Activated T-cell treated with anti-CD3 and anti-CD28 coated beads, Interleukin-2, amount 50 U/mL, for 24 hours (primary cell): Measurements from ENCODE around the gene CRAT.

Source experiments
- DNase-seq: peaks from one replicate; pipeline ENCODE4 v3.0.0-alpha.2; 2020
- H3K27ac Mint-ChIP-seq: 2 replicates; pipeline ENCODE4 v1.8.0; 2020; ENCODE audit warnings: mild to moderate bottlenecking, mixed read lengths
- H3K27me3 Mint-ChIP-seq: 2 replicates; pipeline ENCODE4 v1.8.0; 2020; ENCODE audit warnings: mixed read lengths
- H3K36me3 Mint-ChIP-seq: 2 replicates; pipeline ENCODE4 v1.8.0; 2020; ENCODE audit warnings: low read depth, mixed read lengths
- H3K4me1 Mint-ChIP-seq: 2 replicates; pipeline ENCODE4 v1.8.0; 2020; ENCODE audit warnings: low read depth, mixed read lengths
- H3K4me3 Mint-ChIP-seq: 2 replicates; pipeline ENCODE4 v1.8.0; 2020; ENCODE audit warnings: mild to moderate bottlenecking, moderate library complexity, mixed read lengths
- H3K9me3 Mint-ChIP-seq: 2 replicates; pipeline ENCODE4 v1.8.0; 2020; ENCODE audit warnings: mixed read lengths

CRAT gene

GRCh38 chr9:129058965-129059795 is 51.4 kb downstream of the CRAT start:
- no peak for DNase-seq
- no peaks in the 10 kb centered on the region for H3K27me3 Mint-ChIP-seq
- no peak overlapping the region for H3K4me3 Mint-ChIP-seq
- peaks cover 60% of the 10 kb centered on the region for H3K36me3 Mint-ChIP-seq
- no peaks in the 10 kb centered on the region for H3K4me1 Mint-ChIP-seq
- H3K27ac Mint-ChIP-seq: no peak overlapping the region
- H3K9me3 Mint-ChIP-seq: no peaks in the 10 kb centered on the region

- H3K36me3 Mint-ChIP-seq: peaks cover 48% of the 10 kb centered on the region
- no peaks in the 10 kb centered on the region for H3K27me3 Mint-ChIP-seq
- no peak overlapping the region for H3K27ac Mint-ChIP-seq
- H3K9me3 Mint-ChIP-seq: no peaks in the 10 kb centered on the region
- no peak overlapping the region for H3K4me3 Mint-ChIP-seq
- H3K4me1 Mint-ChIP-seq: no peaks in the 10 kb centered on the region
- no peak for DNase-seq
Observed at GRCh38 chr9:129054163-129054851, 56.3 kb downstream of the CRAT start.

DNA sequence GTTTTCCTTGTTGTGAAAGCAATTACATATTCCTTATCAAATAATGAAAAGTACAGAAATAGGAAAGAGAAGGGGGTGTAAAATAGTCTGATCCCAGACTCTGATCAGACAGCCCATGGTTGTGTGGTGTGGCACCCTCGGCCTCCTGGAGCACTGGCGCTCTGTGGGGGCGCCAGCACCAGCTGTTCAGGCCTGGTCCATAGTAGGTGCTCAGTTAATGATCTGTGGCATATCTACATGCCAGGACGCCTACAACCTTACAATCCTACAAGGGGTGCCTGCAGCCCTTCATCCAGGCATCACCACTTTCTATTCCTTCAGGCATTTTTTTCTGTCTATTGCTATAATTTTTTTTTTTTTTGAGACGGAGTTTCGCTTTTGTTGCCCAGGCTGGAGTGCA is 57.6 kb downstream of the CRAT start:
- H3K4me3 Mint-ChIP-seq: no peak overlapping the region
- no peak overlapping the region for H3K27ac Mint-ChIP-seq
- H3K9me3 Mint-ChIP-seq: no peaks in the 10 kb centered on the region
- DNase-seq: no peak
- H3K4me1 Mint-ChIP-seq: no peaks in the 10 kb centered on the region
- H3K36me3 Mint-ChIP-seq: peaks cover 51% of the 10 kb centered on the region
- H3K27me3 Mint-ChIP-seq: no peaks in the 10 kb centered on the region

DNA sequence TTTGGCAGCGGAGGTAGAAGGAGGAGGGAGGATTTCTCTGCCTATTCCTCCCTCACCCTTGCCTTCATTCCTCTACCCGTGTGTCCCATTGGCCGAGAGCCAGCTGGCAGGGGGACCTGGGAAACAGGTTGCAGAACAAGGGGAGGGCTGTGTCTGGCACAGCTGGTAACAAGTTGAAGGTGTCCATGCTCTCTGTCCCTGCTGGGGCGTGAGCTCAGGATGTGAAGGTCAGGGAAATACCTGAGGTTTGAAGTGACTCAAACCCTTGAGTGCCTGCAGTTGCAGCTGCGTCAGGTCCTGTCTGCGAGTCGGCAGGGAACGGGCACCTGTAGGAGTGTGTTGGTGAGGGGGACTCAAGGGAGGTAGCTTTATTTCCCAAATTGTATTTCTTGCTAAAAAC is 58.0 kb downstream of the CRAT start:
- Mint-ChIP-seq H3K27ac (no peak overlapping the region), H3K9me3 (no peaks in the 10 kb centered on the region), H3K36me3 (peaks cover 52% of the 10 kb centered on the region), H3K27me3 (no peaks in the 10 kb centered on the region), H3K4me3 (no peak overlapping the region), H3K4me1 (no peaks in the 10 kb centered on the region)
- DNase-seq: no peak
